Suprapubic skin (tissue), 4 donors: ENCODE results near the gene IP6K2. TPM values are rescaled to one million over a fixed set of nuclear protein-coding genes. Genes with fewer than 3 reads are reported as not detected.

Source experiments
- DNase-seq, 2 donors: peaks; one replicate each; pipeline ENCODE4 v3.0.0-alpha.2; 2019; ENCODE audit warnings: low spot score in 2 of 2
- H3K27ac ChIP-seq: fragments of 200-600 bp; sonication (generic); one replicate; pipeline ENCODE4 v1.5.1; 2019
- H3K27me3 ChIP-seq: fragments of 200-600 bp; sonication (generic); one replicate; pipeline ENCODE4 v1.5.1; 2019
- H3K36me3 ChIP-seq: fragments of 200-600 bp; sonication (generic); one replicate; pipeline ENCODE4 v1.5.1; 2019
- H3K4me1 ChIP-seq: fragments of 200-600 bp; sonication (generic); one replicate; pipeline ENCODE4 v1.5.1; 2019
- H3K4me3 ChIP-seq: fragments of 200-600 bp; sonication (generic); one replicate; pipeline ENCODE4 v1.5.1; 2019; ENCODE audit warnings: mild to moderate bottlenecking
- H3K9me3 ChIP-seq: fragments of 200-600 bp; sonication (generic); one replicate; pipeline ENCODE4 v1.5.1; 2019
- CTCF ChIP-seq, 2 donors: fragments of 200-600 bp in 1 of 2; fragments of 450-650 bp in 1 of 2; sonication (generic) in 1 of 2; IDR thresholded peaks; one replicate each; pipeline ENCODE4 v1.5.1; 2016 to 2019; ENCODE audit warnings: antibody characterized with exemption in 2 of 2, mild to moderate bottlenecking in 1 of 2, moderate library complexity in 1 of 2
- EP300 ChIP-seq: sonication (generic); formaldehyde crosslinking; IDR thresholded peaks from one replicate; pipeline ENCODE4 v1.6.1; 2017; ENCODE audit warnings: antibody characterized with exemption
- POLR2A ChIP-seq, 2 donors: fragments of 450-650 bp; IDR thresholded peaks; one replicate each; pipeline ENCODE4 v1.6.1; 2017; ENCODE audit warnings: antibody characterized with exemption in 2 of 2, mild to moderate bottlenecking in 2 of 2, moderate library complexity in 2 of 2
- POLR2AphosphoS5 ChIP-seq, 3 donors: sonication (generic); formaldehyde crosslinking; IDR thresholded peaks; one replicate each; pipeline ENCODE4 v1.6.1; 2017; ENCODE audit warnings: antibody characterized with exemption in 3 of 3
- WGBS: methylation state at CpG from one replicate; pipeline ENCODE4 v1.1.5; 2018; 5-methylcytosine and 5-hydroxymethylcytosine counted together
- total RNA-seq, 4 donors: library from RNA; depleted of rRNA; stranded (reverse); fragments of >200 nt; gene quantifications; one replicate each; pipeline ENCODE4 v1.1.0, GENCODE V29; 2016

The IP6K2 gene
- total RNA-seq, 4 donors from 2014 or later, result 169 to 269 (median 246) TPM

- Histone ChIP-seq H3K4me3 (no peak overlapping the region), H3K27me3 (no peaks in the 10 kb centered on the region), H3K27ac (no peak overlapping the region), H3K9me3 (no peaks in the 10 kb centered on the region), H3K36me3 (no peaks in the 10 kb centered on the region), H3K4me1 (no peaks in the 10 kb centered on the region)
- no peak for TF ChIP-seq EP300
- TF ChIP-seq POLR2AphosphoS5 (IDR thresholded peaks at IDR 0.05), result no peak
- no peak for TF ChIP-seq CTCF (IDR thresholded peaks at IDR 0.05)
- TF ChIP-seq POLR2A (IDR thresholded peaks at IDR 0.05), result no peak
- DNase-seq, result no peak
- 91% methylated on average over 15 of the region's 22 CpGs for WGBS
Measured at GRCh38 chr3:48644898-48645760, 71.9 kb downstream of the IP6K2 start.

GRCh38 chr3:48642605-48643004 is 74.4 kb downstream of the IP6K2 start:
- Histone ChIP-seq H3K4me3 (no peak overlapping the region), H3K36me3 (no peaks in the 10 kb centered on the region), H3K27ac (no peak overlapping the region), H3K4me1 (no peaks in the 10 kb centered on the region), H3K9me3 (no peaks in the 10 kb centered on the region), H3K27me3 (no peaks in the 10 kb centered on the region)
- TF ChIP-seq EP300 (no peak), POLR2A (IDR thresholded peaks at IDR 0.05) (no peak), POLR2AphosphoS5 (IDR thresholded peaks at IDR 0.05) (no peak), CTCF (IDR thresholded peaks at IDR 0.05) (no peak)
- DNase-seq, result no peak
- WGBS, result 87% methylated on average over 3 of the region's 12 CpGs

GRCh38 chr3:48641396-48641795 is 75.6 kb downstream of the IP6K2 start:
- no peak overlapping the region for H3K27ac ChIP-seq
- no peak overlapping the region for H3K4me3 ChIP-seq
- H3K9me3 ChIP-seq, result no peaks in the 10 kb centered on the region
- TF ChIP-seq EP300 (no peak), CTCF (IDR thresholded peaks at IDR 0.05) (no peak), POLR2AphosphoS5 (IDR thresholded peaks at IDR 0.05) (no peak), POLR2A (IDR thresholded peaks at IDR 0.05) (no peak)
- WGBS, result 90% methylated on average over 3 of the region's 3 CpGs
- DNase-seq, result no peak
- H3K4me1 ChIP-seq, result no peaks in the 10 kb centered on the region
- no peaks in the 10 kb centered on the region for H3K36me3 ChIP-seq
- H3K27me3 ChIP-seq, result no peaks in the 10 kb centered on the region

GRCh38 chr3:48639944-48640606 is 76.9 kb downstream of the IP6K2 start:
- H3K4me3 ChIP-seq, result no peak overlapping the region
- H3K27me3 ChIP-seq, result no peaks in the 10 kb centered on the region
- no peak for DNase-seq
- H3K4me1 ChIP-seq, result peaks cover 10% of the 10 kb centered on the region
- TF ChIP-seq CTCF (IDR thresholded peaks at IDR 0.05) (no peak), POLR2AphosphoS5 (IDR thresholded peaks at IDR 0.05) (no peak), EP300 (no peak), POLR2A (IDR thresholded peaks at IDR 0.05) (no peak)
- WGBS, result 84% methylated on average over 32 of the region's 38 CpGs
- no peaks in the 10 kb centered on the region for H3K36me3 ChIP-seq
- no peaks in the 10 kb centered on the region for H3K9me3 ChIP-seq
- H3K27ac ChIP-seq, result no peak overlapping the region

Other genes with a start within 250 kb of the IP6K2 start
- 10 to 100 TPM; 60.1 to 98.0 (median 87.3) TPM for gene SHISA5, start 213.0 kb downstream of the IP6K2 start, total RNA-seq
- gene PFKFB4, start 160.4 kb downstream of the IP6K2 start, total RNA-seq, result 10 to 100 TPM in 1 of 4 donors, 1 to 10 TPM in 3; 3.6 to 12.7 (median 8.3) TPM
- gene UCN2, start 153.4 kb downstream of the IP6K2 start, total RNA-seq, result 10 to 100 TPM; 10.1 to 23.7 (median 18.0) TPM
- 100 to 1,000 TPM; 287 to 596 (median 348) TPM for gene COL7A1, start 121.9 kb downstream of the IP6K2 start, total RNA-seq
- 100 to 1,000 TPM; 294 to 337 (median 319) TPM for gene UQCRC1, start 107.6 kb downstream of the IP6K2 start, total RNA-seq
- not detected for gene TMEM89, start 95.5 kb downstream of the IP6K2 start, total RNA-seq
- 10 to 100 TPM; 14.0 to 29.4 (median 24.1) TPM for gene SLC26A6, start 81.8 kb downstream of the IP6K2 start, total RNA-seq
- gene CELSR3, start 54.3 kb downstream of the IP6K2 start, total RNA-seq, result 1 to 10 TPM; 1.6 to 3.2 (median 2.0) TPM
- 10 to 100 TPM; 34.8 to 59.2 (median 44.9) TPM for gene NCKIPSD, start 31.3 kb downstream of the IP6K2 start, total RNA-seq
- 10 to 100 TPM; 24.9 to 34.5 (median 29.5) TPM for gene PRKAR2A, start 130.7 kb upstream of the IP6K2 start, total RNA-seq
- 10 to 100 TPM; 11.3 to 23.7 (median 17.9) TPM for gene SLC25A20, start 181.7 kb upstream of the IP6K2 start, total RNA-seq
- 100 to 1,000 TPM in 1 of 4 donors, 10 to 100 TPM in 3; 57.9 to 148 (median 61.8) TPM for gene ARIH2, start 201.6 kb upstream of the IP6K2 start, total RNA-seq